ENCODE measurements around the gene ATG14. TPM values are rescaled to one million over a fixed set of nuclear protein-coding genes. Genes with fewer than 3 reads are reported as not detected.

ATG14 gene
- polyA plus RNA-seq, 2 of the 4 experiments (the other 2 are of a cell fraction), result 5.9 to 7.4 TPM

DNA sequence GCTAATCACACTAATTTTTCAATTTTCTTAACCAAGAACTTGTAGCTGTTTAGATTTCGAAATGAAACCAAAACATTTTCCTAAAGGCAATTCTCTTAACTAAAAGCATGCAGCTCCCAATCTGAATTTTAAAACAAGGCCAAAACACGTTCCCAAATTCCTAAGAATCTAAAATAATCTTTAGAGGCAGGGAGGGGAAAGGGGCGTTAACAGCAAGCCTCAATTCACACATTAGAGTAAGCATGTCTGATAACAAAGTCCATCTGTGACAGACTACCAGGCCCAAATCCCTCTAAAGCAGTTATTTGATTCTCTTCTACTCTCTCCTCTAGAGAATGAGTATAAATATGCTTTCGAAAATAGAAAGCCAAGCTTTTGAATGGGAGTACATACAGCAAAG, 754 bp downstream of the ATG14 start (continued):
- TF ChIP-seq ZSCAN20 (CRISPR knock-in tag; IDR thresholded peaks at IDR 0.05), result no peak
- TF ChIP-seq, protein P1, sequence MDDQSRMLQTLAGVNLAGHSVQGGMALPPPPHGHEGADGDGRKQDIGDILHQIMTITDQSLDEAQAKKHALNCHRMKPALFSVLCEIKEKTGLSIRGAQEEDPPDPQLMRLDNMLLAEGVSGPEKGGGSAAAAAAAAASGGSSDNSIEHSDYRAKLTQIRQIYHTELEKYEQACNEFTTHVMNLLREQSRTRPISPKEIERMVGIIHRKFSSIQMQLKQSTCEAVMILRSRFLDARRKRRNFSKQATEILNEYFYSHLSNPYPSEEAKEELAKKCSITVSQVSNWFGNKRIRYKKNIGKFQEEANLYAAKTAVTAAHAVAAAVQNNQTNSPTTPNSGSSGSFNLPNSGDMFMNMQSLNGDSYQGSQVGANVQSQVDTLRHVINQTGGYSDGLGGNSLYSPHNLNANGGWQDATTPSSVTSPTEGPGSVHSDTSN (IDR thresholded peaks at IDR 0.05), result no peak

DNA sequence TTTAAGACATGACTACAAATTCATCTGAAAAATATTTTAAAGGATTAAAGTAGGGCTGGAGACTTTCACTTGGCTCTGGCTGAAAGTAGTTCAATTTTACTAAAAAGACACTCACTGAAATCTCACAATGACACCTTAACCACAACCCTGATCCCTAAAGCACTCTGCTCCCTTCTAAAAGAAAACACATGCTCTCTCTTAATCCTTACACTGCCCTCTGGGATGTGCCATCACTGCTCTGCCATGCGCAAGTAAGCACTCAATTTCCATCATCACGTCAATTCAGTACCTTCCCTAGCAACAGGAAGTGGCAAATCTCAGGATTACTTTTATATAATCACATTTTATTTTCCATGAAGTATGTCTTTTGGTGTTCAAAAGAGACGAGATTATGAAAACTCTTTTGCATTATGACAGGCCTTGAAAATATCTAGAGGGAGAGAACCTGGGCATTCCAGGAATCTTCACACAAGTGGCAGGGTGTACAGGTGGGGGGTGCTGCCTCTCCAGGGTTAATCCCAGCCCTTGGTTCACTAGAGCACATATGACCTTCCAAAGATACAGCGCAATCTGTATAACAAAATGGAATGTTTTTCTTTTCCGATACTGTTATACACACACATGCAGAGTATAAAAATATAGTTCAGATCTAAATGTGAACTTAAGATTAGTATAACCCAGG, 7.3 kb downstream of the ATG14 start:
- ChIA-PET POLR2A (no interaction called here), CTCF (interaction anchor here (1.2 kb wide), 1 partner anchor 12 kb away, joined by 4 read pairs; no protein-coding TSS in a partner anchor)
- 81% methylated on average over 5 of the region's 5 CpGs for WGBS (ENCODE audit: missing lambda C conversion rate)
- Histone ChIP-seq H3K4me2 (no peak overlapping the region), H3K4me1 (peaks cover under 1% of the 10 kb centered on the region; the same call in 1 of the 3 replicates), H3K4me3 (no peak overlapping the region), H3K9me3 (no peaks in the 10 kb centered on the region), H3K27ac (no peak overlapping the region)
- ATAC-seq (no peak), FAIRE-seq (no peak), DNase-seq (ENCODE audit: low read depth in 1 of 2, low spot score in 1 of 2) (no peak)
- TF ChIP-seq, protein P2, sequence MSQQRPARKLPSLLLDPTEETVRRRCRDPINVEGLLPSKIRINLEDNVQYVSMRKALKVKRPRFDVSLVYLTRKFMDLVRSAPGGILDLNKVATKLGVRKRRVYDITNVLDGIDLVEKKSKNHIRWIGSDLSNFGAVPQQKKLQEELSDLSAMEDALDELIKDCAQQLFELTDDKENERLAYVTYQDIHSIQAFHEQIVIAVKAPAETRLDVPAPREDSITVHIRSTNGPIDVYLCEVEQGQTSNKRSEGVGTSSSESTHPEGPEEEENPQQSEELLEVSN (IDR thresholded peaks at IDR 0.05; ENCODE audit: borderline replicate concordance, low read depth), result no peak
- TF ChIP-seq SMC3 (IDR thresholded peaks at IDR 0.05) (no peak), NFE2L2 (conservative IDR thresholded peaks at IDR 0.05; ENCODE audit: low read length) (no peak), EP300 (IDR thresholded peaks at IDR 0.05) (no peak), SREBF2 (IDR thresholded peaks at IDR 0.05) (no peak), HOXA7 (CRISPR knock-in tag; IDR thresholded peaks at IDR 0.05) (no peak)
- TF ChIP-seq, protein P3, sequence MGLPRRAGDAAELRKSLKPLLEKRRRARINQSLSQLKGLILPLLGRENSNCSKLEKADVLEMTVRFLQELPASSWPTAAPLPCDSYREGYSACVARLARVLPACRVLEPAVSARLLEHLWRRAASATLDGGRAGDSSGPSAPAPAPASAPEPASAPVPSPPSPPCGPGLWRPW (IDR thresholded peaks at IDR 0.05), result no peak

DNA sequence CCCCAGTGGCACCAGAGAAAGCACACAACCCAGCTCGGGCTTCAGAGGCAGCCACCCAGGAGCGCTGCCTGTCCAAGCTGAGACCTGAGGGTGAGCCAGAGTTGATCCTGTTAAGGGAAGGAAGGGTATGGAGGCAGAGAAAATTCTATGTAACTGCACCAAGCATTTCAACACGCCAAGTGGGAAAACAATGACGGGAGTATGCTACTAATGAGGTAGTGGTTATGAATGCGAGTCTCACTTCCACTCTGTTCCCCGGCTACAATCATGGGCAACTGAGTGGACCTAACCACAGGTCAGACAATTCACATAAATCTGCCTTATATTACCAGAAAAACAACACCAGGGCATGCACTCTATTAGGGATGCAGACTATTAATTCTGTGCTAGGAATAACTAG, 9.9 kb downstream of the ATG14 start:
- no peak for TF ChIP-seq FOSB (CRISPR knock-in tag; IDR thresholded peaks at IDR 0.05)
- TF ChIP-seq SMC3 (IDR thresholded peaks at IDR 0.05), result no peak
- TF ChIP-seq, protein P1 (IDR thresholded peaks at IDR 0.05), result no peak
- TF ChIP-seq, protein P4, sequence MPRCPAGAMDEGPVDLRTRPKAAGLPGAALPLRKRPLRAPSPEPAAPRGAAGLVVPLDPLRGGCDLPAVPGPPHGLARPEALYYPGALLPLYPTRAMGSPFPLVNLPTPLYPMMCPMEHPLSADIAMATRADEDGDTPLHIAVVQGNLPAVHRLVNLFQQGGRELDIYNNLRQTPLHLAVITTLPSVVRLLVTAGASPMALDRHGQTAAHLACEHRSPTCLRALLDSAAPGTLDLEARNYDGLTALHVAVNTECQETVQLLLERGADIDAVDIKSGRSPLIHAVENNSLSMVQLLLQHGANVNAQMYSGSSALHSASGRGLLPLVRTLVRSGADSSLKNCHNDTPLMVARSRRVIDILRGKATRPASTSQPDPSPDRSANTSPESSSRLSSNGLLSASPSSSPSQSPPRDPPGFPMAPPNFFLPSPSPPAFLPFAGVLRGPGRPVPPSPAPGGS (IDR thresholded peaks at IDR 0.05), result no peak
- no peak for TF ChIP-seq POLR2A (IDR thresholded peaks at IDR 0.05; ENCODE audit: low read length)
- TF ChIP-seq, protein P5, sequence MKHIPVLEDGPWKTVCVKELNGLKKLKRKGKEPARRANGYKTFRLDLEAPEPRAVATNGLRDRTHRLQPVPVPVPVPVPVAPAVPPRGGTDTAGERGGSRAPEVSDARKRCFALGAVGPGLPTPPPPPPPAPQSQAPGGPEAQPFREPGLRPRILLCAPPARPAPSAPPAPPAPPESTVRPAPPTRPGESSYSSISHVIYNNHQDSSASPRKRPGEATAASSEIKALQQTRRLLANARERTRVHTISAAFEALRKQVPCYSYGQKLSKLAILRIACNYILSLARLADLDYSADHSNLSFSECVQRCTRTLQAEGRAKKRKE (CRISPR knock-in tag; IDR thresholded peaks at IDR 0.05; ENCODE audit: low read depth), result no peak
- TF ChIP-seq, protein P6, sequence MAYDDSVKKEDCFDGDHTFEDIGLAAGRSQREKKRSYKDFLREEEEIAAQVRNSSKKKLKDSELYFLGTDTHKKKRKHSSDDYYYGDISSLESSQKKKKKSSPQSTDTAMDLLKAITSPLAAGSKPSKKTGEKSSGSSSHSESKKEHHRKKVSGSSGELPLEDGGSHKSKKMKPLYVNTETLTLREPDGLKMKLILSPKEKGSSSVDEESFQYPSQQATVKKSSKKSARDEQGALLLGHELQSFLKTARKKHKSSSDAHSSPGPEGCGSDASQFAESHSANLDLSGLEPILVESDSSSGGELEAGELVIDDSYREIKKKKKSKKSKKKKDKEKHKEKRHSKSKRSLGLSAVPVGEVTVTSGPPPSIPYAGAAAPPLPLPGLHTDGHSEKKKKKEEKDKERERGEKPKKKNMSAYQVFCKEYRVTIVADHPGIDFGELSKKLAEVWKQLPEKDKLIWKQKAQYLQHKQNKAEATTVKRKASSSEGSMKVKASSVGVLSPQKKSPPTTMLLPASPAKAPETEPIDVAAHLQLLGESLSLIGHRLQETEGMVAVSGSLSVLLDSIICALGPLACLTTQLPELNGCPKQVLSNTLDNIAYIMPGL (CRISPR knock-in tag; IDR thresholded peaks at IDR 0.05; ENCODE audit: borderline replicate concordance), result no peak
- no peak for TF ChIP-seq MYC (IDR thresholded peaks at IDR 0.05; ENCODE audit: borderline replicate concordance, low read length)
- TF ChIP-seq POLR2AphosphoS2 (conservative IDR thresholded peaks at IDR 0.05; ENCODE audit: low read length), result no peak
- TF ChIP-seq ZC3H11A (IDR thresholded peaks at IDR 0.05), result no peak
- TF ChIP-seq, protein P2 (IDR thresholded peaks at IDR 0.05; ENCODE audit: borderline replicate concordance, low read depth), result no peak
- TF ChIP-seq TFCP2L1 (CRISPR knock-in tag; IDR thresholded peaks at IDR 0.05), result no peak
- TF ChIP-seq, protein P7, sequence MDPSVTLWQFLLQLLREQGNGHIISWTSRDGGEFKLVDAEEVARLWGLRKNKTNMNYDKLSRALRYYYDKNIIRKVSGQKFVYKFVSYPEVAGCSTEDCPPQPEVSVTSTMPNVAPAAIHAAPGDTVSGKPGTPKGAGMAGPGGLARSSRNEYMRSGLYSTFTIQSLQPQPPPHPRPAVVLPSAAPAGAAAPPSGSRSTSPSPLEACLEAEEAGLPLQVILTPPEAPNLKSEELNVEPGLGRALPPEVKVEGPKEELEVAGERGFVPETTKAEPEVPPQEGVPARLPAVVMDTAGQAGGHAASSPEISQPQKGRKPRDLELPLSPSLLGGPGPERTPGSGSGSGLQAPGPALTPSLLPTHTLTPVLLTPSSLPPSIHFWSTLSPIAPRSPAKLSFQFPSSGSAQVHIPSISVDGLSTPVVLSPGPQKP (IDR thresholded peaks at IDR 0.05; ENCODE audit: low read depth, low read length), result no peak

More for the DNA sequence above, 9.9 kb downstream of the ATG14 start:
- H3K4me2 ChIP-seq, result no peak overlapping the region
- no peak overlapping the region for H3K27ac ChIP-seq
- H3K4me1 ChIP-seq, result peaks cover 10% of the 10 kb centered on the region; the same call in 2 of the 3 replicates
- 92% methylated on average over 6 of the region's 6 CpGs for WGBS (ENCODE audit: missing lambda C conversion rate)
- ChIA-PET POLR2A (no interaction called here), CTCF (no interaction called here)
- no peaks in the 10 kb centered on the region for H3K9me3 ChIP-seq
- no peak overlapping the region for H3K4me3 ChIP-seq
- FAIRE-seq (no peak), DNase-seq (ENCODE audit: low read depth in 1 of 2, low spot score in 1 of 2) (no peak), ATAC-seq (no peak)

Measured in A549 (cell line).